GM23248 (cell line): Measurements from ENCODE around the gene KDM4B.

Experiments
- EZH2 ChIP-seq: fragments of 200-600 bp; sonication (generic); IDR thresholded peaks from 2 replicates; pipeline ENCODE4 v1.6.1; 2018; ENCODE audit warnings: antibody characterized with exemption, mild to moderate bottlenecking; ENCODE audit not compliant: insufficient read depth, poor library complexity, severe bottlenecking
- EZH2phosphoT487 ChIP-seq: fragments of 200-600 bp; sonication (generic); IDR thresholded peaks from 2 replicates; pipeline ENCODE4 v1.6.1; 2018; ENCODE audit warnings: antibody characterized with exemption, moderate library complexity, mild to moderate bottlenecking, low read depth; ENCODE audit not compliant: insufficient read depth

DNA sequence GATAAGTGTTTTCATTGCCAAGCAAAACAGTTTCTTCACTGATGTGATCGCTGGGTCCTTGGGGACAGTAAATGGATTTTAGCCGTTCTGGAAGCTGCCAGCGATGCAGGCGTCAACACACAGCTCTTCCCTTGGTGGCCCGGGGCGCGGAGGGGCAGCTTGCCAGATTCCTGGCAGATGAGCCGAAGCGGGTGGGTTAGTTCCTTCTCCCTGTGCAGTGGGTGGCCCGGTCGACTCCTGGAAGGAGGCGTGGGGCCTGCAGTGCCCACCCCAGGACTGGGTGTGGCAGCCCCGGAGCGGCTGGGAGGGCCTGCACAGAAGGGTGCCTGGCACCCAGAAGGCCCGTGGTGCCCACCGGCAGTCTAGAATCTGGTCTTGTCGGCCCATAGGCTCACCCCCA is 69.0 kb downstream of the KDM4B start:
- TF ChIP-seq EZH2, result no peak
- TF ChIP-seq EZH2phosphoT487, result no peak
